Measurements from ENCODE around the gene PIK3R5. TPM values are rescaled to one million over a fixed set of nuclear protein-coding genes. Genes with fewer than 3 reads are reported as not detected.

Gene PIK3R5
- polyA plus RNA-seq, 4 donors = 0.59 to 2.1 (median 0.82) TPM

GRCh38 chr17:8900626-8901585 lies 64.6 kb downstream of the PIK3R5 start:
- DNase-seq (ENCODE audit: low read depth in 4 of 4, low spot score in 3 of 4) = no peak

GRCh38 chr17:8900207-8900606 lies 65.3 kb downstream of the PIK3R5 start:
- no peak for DNase-seq (ENCODE audit: low read depth in 4 of 4, low spot score in 3 of 4)

- DNase-seq (ENCODE audit: low read depth in 4 of 4, low spot score in 3 of 4) = no peak
These were observed 66.9 kb downstream of the PIK3R5 start for GRCh38 chr17:8898636-8899035.

GRCh38 chr17:8898126-8898525 lies 67.4 kb downstream of the PIK3R5 start:
- DNase-seq (ENCODE audit: low read depth in 4 of 4, low spot score in 3 of 4) = no peak

GRCh38 chr17:8896641-8897635 lies 68.6 kb downstream of the PIK3R5 start:
- no peak for DNase-seq (ENCODE audit: low read depth in 4 of 4, low spot score in 3 of 4)

GRCh38 chr17:8896087-8896486 lies 69.4 kb downstream of the PIK3R5 start:
- DNase-seq (ENCODE audit: low read depth in 4 of 4, low spot score in 3 of 4) = no peak

GRCh38 chr17:8894673-8895578 lies 70.6 kb downstream of the PIK3R5 start:
- DNase-seq (ENCODE audit: low read depth in 4 of 4, low spot score in 3 of 4) = peak; percentile 25 to 65 (median 48)

- DNase-seq (ENCODE audit: low read depth in 4 of 4, low spot score in 3 of 4) = no peak
These were observed 71.3 kb downstream of the PIK3R5 start for GRCh38 chr17:8894202-8894671.

- DNase-seq (ENCODE audit: low read depth in 4 of 4, low spot score in 3 of 4) = no peak
These were observed 71.8 kb downstream of the PIK3R5 start for GRCh38 chr17:8893621-8894201.

GRCh38 chr17:8893059-8893458 lies 72.4 kb downstream of the PIK3R5 start:
- no peak for DNase-seq (ENCODE audit: low read depth in 4 of 4, low spot score in 3 of 4)

GRCh38 chr17:8892338-8892690 lies 73.2 kb downstream of the PIK3R5 start:
- DNase-seq (ENCODE audit: low read depth in 4 of 4, low spot score in 3 of 4) = no peak

GRCh38 chr17:8890671-8891070 lies 74.8 kb downstream of the PIK3R5 start:
- DNase-seq (ENCODE audit: low read depth in 4 of 4, low spot score in 3 of 4) = no peak

GRCh38 chr17:8889458-8890210 lies 75.9 kb downstream of the PIK3R5 start:
- no peak for DNase-seq (ENCODE audit: low read depth in 4 of 4, low spot score in 3 of 4)

GRCh38 chr17:8888704-8889302 lies 76.7 kb downstream of the PIK3R5 start:
- DNase-seq (ENCODE audit: low read depth in 4 of 4, low spot score in 3 of 4) = no peak

GRCh38 chr17:8887834-8888703 lies 77.4 kb downstream of the PIK3R5 start:
- peak in 3 of 4 donors; percentile 21 to 31 (median 27) for DNase-seq (ENCODE audit: low read depth in 4 of 4, low spot score in 3 of 4)

GRCh38 chr17:8887301-8887700 lies 78.2 kb downstream of the PIK3R5 start:
- no peak for DNase-seq (ENCODE audit: low read depth in 4 of 4, low spot score in 3 of 4)

- no peak for DNase-seq (ENCODE audit: low read depth in 4 of 4, low spot score in 3 of 4)
These were observed 79.4 kb downstream of the PIK3R5 start for GRCh38 chr17:8885967-8886684.

Data from left renal pelvis (tissue), 4 donors.